Chondrocyte (in vitro differentiated cells): ENCODE data around the gene SHH. TPM values are rescaled to one million over a fixed set of nuclear protein-coding genes. Genes with fewer than 3 reads are reported as not detected.

Experiments used
- DNase-seq: peaks from one replicate; pipeline ENCODE4 v3.0.0; 2021; ENCODE audit warnings: mixed read lengths, low spot score
- H3K27ac Mint-ChIP-seq: one replicate; pipeline ENCODE4 v1.8.0; 2021; ENCODE audit warnings: mild to moderate bottlenecking, moderate library complexity, mixed read lengths; ENCODE audit not compliant: unreplicated experiment
- H3K27me3 Mint-ChIP-seq: 2 replicates; pipeline ENCODE4 v1.8.0; 2021; ENCODE audit warnings: low read depth, mixed read lengths
- H3K36me3 Mint-ChIP-seq: 2 replicates; pipeline ENCODE4 v1.8.0; 2021; ENCODE audit warnings: low read depth, mixed read lengths
- H3K4me1 Mint-ChIP-seq: 2 replicates; pipeline ENCODE4 v1.8.0; 2021; ENCODE audit warnings: low read depth, mild to moderate bottlenecking, mixed read lengths
- H3K4me3 Mint-ChIP-seq: one replicate; pipeline ENCODE4 v1.8.0; 2021; ENCODE audit warnings: mild to moderate bottlenecking, moderate library complexity, mixed read lengths; ENCODE audit not compliant: unreplicated experiment
- H3K9me3 Mint-ChIP-seq: 2 replicates; pipeline ENCODE4 v1.8.0; 2021; ENCODE audit warnings: low read depth, mixed read lengths
- CTCF ChIP-seq: fragments of 200-600 bp; sonication (generic); IDR thresholded peaks from 2 replicates; pipeline ENCODE4 v1.5.0; 2021; ENCODE audit warnings: antibody characterized with exemption, mild to moderate bottlenecking, moderate library complexity
- total RNA-seq: library from RNA; stranded (reverse); gene quantifications from 3 replicates; pipeline ENCODE4 v1.2.1, GENCODE V29; 2021

The SHH gene
- total RNA-seq, 1 donor from 2014 or later, result not detected

DNA sequence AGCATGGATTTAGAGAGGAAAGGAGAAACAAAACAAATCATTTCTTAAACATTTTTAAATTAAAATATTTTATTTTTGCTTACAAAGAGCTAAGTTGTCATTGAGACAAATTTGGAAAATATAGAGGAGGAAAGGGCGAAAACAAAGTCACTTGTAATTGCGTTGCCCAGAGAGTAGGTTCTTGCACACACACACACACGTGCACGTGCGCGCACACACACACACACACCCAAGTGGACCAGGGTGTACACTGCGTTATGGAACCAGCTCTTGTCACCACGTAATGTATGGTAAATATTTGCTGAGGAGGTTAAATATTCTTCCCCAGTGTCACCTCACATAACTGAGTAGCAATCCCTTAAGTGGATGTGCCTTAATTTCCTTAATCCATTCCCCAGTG, 21.6 kb downstream of the SHH start:
- DNase-seq, result no peak
- Mint-ChIP-seq H3K36me3 (no peaks in the 10 kb centered on the region), H3K4me3 (no peak overlapping the region), H3K9me3 (peaks cover 5% of the 10 kb centered on the region), H3K27me3 (peaks cover 2% of the 10 kb centered on the region), H3K27ac (no peak overlapping the region), H3K4me1 (peaks cover 7% of the 10 kb centered on the region)
- TF ChIP-seq CTCF, result no peak

GRCh38 chr7:155789001-155789725, 23.1 kb downstream of the SHH start:
- TF ChIP-seq CTCF, result no peak
- Mint-ChIP-seq H3K4me3 (no peak overlapping the region), H3K36me3 (no peaks in the 10 kb centered on the region), H3K4me1 (peaks cover 7% of the 10 kb centered on the region), H3K27ac (no peak overlapping the region), H3K27me3 (no peaks in the 10 kb centered on the region), H3K9me3 (peaks cover 5% of the 10 kb centered on the region)
- DNase-seq, result no peak

GRCh38 chr7:155788616-155789000, 23.7 kb downstream of the SHH start:
- peaks cover 5% of the 10 kb centered on the region for H3K9me3 Mint-ChIP-seq
- H3K36me3 Mint-ChIP-seq, result no peaks in the 10 kb centered on the region
- H3K4me3 Mint-ChIP-seq, result no peak overlapping the region
- no peaks in the 10 kb centered on the region for H3K27me3 Mint-ChIP-seq
- no peak for TF ChIP-seq CTCF
- no peak for DNase-seq
- H3K4me1 Mint-ChIP-seq, result peaks cover 7% of the 10 kb centered on the region
- H3K27ac Mint-ChIP-seq, result no peak overlapping the region

- Mint-ChIP-seq H3K4me1 (peaks cover 7% of the 10 kb centered on the region), H3K27ac (no peak overlapping the region), H3K4me3 (peak overlapping the region; percentile 70), H3K36me3 (peaks cover 3% of the 10 kb centered on the region), H3K9me3 (peaks cover 5% of the 10 kb centered on the region), H3K27me3 (no peaks in the 10 kb centered on the region)
- TF ChIP-seq CTCF, result no peak
- DNase-seq, result no peak
These were observed 25.0 kb downstream of the SHH start for GRCh38 chr7:155787171-155787851.

- Mint-ChIP-seq H3K27ac (no peak overlapping the region), H3K36me3 (peaks cover 6% of the 10 kb centered on the region), H3K4me3 (no peak overlapping the region), H3K9me3 (peaks cover 4% of the 10 kb centered on the region), H3K4me1 (peaks cover 7% of the 10 kb centered on the region), H3K27me3 (no peaks in the 10 kb centered on the region)
- no peak for TF ChIP-seq CTCF
- DNase-seq, result no peak
These were observed 25.8 kb downstream of the SHH start for GRCh38 chr7:155786491-155786890.
